Kidney epithelial cell (primary cell): ENCODE measurements around the gene RAD23B. TPM values are rescaled to one million over a fixed set of nuclear protein-coding genes. Genes with fewer than 3 reads are reported as not detected.

Experiments used
- DNase-seq: peaks from one replicate; pipeline ENCODE4 v3.0.0-alpha.2; 2010; ENCODE audit warnings: low read depth
- H3K27me3 ChIP-seq: 2 replicates; pipeline ENCODE4 v1.6.0; 2011; ENCODE audit warnings: low read length; ENCODE audit not compliant: control insufficient read depth, insufficient read depth
- H3K36me3 ChIP-seq: 2 replicates; pipeline ENCODE4 v1.5.1; 2011; ENCODE audit warnings: low read length; ENCODE audit not compliant: control insufficient read depth, insufficient read depth
- H3K4me3 ChIP-seq: 2 replicates; pipeline ENCODE4 v1.5.1; 2011; ENCODE audit warnings: low read depth, mild to moderate bottlenecking, control low read depth, low read length
- total RNA-seq: library from RNA; depleted of rRNA; stranded (reverse); fragments of >200 nt; gene quantifications from 2 replicates; pipeline ENCODE4 v1.2.3, GENCODE V29; 2015
- TF ChIP-seq, protein P1 (sequence below): IDR thresholded peaks from 2 replicates; pipeline ENCODE4 v1.5.1; 2011; ENCODE audit warnings: mild to moderate bottlenecking, moderate library complexity, low read length, control low read depth, inconsistent platforms; ENCODE audit not compliant: insufficient read depth, poor library complexity, severe bottlenecking

Gene RAD23B
- total RNA-seq, 1 donor from 2014 or later = 76.0 TPM

DNA sequence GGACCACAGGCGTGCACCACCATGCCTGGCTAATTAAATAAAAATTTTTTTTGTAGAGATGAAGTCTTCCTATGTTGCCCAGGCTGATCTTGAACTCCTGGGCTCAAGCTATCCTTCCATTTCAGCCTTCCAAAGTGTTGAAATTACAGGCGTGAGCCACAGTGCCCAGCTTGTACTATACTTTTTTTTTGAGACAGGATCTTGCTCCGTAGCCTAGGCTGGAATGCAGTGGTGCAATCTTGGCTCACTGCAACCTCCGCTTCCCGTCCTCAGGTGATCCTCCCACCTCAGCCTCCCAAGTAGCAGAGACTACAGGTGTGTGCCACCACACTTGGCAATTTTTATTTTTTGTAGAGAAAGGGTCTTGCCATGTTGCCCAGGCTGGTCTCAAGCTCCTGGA lies 5.3 kb upstream of the RAD23B start:
- TF ChIP-seq, protein P1, sequence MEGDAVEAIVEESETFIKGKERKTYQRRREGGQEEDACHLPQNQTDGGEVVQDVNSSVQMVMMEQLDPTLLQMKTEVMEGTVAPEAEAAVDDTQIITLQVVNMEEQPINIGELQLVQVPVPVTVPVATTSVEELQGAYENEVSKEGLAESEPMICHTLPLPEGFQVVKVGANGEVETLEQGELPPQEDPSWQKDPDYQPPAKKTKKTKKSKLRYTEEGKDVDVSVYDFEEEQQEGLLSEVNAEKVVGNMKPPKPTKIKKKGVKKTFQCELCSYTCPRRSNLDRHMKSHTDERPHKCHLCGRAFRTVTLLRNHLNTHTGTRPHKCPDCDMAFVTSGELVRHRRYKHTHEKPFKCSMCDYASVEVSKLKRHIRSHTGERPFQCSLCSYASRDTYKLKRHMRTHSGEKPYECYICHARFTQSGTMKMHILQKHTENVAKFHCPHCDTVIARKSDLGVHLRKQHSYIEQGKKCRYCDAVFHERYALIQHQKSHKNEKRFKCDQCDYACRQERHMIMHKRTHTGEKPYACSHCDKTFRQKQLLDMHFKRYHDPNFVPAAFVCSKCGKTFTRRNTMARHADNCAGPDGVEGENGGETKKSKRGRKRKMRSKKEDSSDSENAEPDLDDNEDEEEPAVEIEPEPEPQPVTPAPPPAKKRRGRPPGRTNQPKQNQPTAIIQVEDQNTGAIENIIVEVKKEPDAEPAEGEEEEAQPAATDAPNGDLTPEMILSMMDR = no peak
- no peak for DNase-seq
- H3K36me3 ChIP-seq = no peaks in the 10 kb centered on the region
- H3K27me3 ChIP-seq = no peaks in the 10 kb centered on the region
- no peak overlapping the region for H3K4me3 ChIP-seq

DNA sequence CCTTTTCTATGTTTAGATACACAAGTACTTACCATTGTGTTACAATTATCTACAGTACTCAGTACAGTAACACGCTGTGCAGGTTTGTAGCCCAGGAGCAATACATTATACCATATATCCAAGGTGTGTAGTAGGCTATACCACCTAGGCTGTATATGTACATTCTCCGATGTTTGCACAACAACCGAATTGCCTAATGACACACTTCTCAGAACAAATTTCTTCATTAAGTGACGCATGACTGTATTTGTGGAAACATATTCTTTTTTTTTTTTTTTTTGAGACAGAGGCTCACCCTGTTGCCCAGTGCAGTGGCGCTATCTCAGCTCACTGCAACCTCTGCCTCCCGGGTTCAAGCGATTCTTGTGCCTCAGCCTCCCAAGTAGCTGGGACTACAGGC lies 4.0 kb upstream of the RAD23B start:
- Histone ChIP-seq H3K27me3 (no peaks in the 10 kb centered on the region), H3K4me3 (no peak overlapping the region), H3K36me3 (no peaks in the 10 kb centered on the region)
- DNase-seq = no peak
- TF ChIP-seq, protein P1 = no peak

DNA sequence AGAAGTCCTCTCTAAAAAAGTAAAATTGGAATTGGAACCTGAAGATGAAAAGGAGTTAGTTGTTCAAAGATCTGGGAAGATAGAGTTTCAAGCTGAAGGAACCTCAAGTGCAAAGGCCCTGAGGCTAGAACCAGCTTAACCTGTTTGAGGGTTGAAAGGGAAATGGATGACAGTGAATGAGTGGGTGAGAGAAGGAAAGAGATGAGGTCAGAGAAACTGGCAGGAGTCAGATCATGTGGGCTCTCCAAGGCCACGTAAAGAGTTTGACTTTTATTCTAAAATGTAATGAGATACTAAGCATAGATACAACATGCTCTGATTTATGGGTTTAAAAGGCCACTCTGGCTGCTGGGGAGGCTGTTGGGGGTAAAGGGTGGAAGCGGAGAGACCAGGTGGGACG lies 2.5 kb upstream of the RAD23B start:
- Histone ChIP-seq H3K27me3 (no peaks in the 10 kb centered on the region), H3K4me3 (no peak overlapping the region), H3K36me3 (no peaks in the 10 kb centered on the region)
- DNase-seq = no peak
- TF ChIP-seq, protein P1 = no peak

DNA sequence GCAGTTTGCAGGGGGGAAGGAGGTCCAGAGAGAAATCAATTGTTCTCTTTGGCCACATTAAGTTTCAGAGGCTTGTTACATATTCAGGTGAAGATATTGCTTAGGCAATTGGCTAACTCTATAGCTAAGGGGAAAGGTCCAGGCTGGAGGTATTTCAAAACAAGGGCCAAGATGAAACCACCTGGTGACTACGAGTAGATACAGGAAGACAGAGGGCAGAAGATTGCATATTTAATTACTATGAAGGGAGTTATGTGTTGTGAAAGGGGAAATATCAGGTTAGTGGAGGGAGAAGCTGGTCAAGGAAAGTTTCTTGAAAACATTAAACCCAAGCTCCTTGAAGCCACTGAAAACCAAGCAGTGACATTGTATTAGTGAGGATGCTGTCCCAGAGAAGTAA lies 1.9 kb upstream of the RAD23B start:
- H3K27me3 ChIP-seq = no peaks in the 10 kb centered on the region
- no peak for DNase-seq
- H3K36me3 ChIP-seq = no peaks in the 10 kb centered on the region
- H3K4me3 ChIP-seq = no peak overlapping the region
- TF ChIP-seq, protein P1 = no peak

DNA sequence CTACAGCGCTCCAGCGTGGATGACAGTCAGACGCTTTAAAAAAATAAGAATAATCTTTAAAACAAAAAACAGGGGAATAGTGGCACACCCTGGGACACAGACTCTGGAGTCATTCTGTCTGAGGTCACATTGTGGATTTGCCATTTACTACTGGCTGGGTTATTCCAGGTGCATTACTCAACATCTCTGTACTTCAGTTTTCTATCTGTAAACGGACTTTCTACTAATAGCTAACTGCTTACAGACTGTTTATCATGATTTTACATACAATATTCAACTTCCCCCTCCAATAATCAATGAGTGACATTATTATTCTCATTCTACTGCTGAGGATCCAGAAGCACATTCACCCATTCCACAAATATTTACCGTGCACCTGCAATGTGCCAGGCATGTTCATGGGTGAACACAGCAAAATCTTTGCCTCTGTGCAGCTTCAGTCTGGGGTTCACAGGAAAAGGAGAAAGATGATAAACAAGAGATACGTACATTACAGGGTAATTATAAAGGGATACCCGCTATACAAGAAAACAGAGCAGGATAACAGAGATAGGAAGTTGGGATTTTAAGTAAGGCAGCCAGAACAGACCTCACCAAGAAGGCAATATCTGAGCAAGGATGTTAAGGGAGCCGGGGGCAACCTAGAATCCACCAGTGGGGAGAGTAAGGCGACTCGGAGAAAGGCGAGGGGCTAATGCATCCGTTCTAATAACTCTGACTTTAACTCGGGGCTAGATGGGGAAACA lies 984 bp upstream of the RAD23B start:
- TF ChIP-seq, protein P1 = no peak
- DNase-seq = no peak
- no peaks in the 10 kb centered on the region for H3K36me3 ChIP-seq
- no peaks in the 10 kb centered on the region for H3K27me3 ChIP-seq
- H3K4me3 ChIP-seq = peak overlapping the region; percentile 49
